Stimulated activated CD8-positive, alpha-beta memory T cell treated with anti-CD3 and anti-CD28 coated beads, Interleukin-7, amount 100 ng/mL, for 1 hour (primary cell): ENCODE results near the gene TFPT.

ENCODE experiments used
- DNase-seq, 2 donors: peaks; one replicate each; pipeline ENCODE4 v3.0.0-alpha.2; 2020; ENCODE audit warnings: low read depth in 2 of 2

TFPT gene

DNA sequence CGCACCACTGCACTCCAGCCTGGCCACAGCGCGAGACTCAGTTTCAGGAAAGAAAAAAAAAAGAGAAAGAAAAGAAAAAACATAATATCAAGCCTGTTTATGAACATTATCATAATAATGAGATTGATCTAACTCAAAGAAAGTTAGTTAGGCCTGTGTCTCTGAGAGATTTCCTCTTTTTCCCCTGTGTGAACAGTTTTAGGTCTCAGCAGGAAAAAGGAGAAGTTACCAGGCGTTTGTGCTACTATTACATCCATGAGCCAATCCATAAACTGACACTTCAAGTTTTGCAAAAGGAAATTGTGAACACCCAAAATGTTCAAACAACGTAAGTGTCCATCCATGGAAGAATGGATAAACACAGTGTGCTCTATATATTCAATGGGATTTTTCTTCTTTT, 38.1 kb downstream of the TFPT start:
- no peak for DNase-seq

DNA sequence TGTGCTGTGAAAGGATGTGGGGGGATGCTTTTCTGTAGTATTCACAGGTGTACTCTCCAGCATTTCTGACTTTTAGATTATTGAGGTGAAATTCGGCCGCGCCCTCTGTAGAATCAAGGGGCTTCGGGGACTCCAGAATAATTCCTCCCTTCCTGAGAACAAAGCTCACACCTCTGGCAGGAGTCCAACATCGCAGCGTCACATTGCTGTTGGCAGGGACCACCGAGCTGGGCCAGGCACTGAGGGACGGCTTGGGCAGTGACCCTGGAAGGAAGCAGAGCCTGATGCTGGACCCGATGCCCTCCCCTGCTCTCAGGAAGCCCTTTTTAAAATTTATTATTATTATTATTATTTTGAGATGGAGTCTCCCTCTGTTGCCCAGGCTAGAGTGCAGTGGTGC, 40.6 kb downstream of the TFPT start:
- no peak for DNase-seq

DNA sequence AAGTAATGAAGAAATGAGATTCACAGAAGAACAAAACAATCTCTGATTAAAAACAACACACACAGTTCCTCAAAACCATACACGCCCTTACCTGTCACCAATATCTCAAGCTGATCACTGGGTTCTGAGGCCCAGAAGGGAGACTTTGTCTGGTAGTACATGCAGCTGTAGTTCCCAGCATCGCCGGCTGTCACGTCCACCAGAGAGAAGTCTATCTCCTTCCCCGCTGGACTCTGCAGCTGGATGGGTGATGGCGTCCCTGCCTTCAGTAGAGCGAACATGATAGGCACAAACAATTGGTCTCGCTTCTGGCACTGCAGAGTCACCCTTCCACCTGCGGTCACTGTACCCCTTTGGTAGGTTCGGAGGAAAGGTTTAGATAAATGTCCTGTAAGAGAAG, 41.6 kb downstream of the TFPT start:
- DNase-seq, result no peak

DNA sequence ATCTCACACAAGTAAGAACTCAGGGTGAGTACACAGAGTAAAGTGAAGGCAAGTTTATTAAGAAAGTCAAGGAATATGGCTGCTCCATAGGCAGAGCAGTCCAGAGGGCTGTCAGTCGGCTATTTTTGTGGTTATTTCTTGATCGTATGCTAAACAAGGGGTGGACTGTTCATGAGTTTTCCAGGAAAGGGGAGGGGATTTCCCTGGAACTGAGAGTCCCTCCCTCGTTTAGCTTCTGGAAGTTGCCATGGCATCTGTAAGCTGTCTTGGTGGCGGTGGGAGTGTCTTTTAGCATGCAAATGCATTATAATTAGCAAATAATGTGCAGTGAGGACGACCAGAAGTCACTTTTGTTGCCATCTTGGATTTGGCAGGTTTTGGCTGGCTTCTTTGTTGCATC, 46.0 kb downstream of the TFPT start:
- no peak for DNase-seq

DNA sequence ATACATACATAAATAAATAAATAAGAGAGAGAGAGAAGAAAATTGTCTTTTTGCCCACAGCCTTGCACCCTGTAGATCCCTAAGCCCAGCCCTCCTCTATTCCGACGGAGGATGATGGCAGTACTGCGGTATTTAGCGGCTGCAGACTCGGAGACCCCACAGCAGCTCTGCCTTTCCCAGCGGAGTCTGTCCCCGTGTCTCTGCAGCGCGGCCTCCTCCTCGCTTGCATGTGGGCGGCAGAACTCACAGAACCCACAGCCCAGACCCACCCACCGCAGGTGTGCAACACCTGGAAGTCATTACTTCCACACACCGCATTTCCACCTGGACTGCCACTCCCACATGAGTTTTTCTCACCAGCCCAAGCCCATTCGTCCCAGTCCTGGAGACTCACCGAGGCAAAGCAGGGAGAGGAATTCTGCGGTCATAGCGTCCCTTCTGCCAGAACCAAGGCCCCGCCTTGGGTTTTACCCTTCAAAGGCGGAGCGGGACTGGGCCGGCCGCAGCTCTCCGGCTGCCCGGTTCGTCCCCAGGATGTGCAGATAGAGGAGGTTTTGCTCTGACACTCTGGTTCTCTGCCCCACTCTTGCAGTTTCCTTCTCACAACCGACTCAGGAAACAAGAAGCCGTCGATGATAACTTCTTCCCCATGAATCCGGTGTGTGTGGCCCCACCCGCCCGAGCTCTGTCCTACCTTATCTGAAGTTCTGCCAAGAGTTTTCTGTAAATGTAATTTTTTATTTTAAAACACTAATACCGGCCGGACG, 51.9 kb downstream of the TFPT start, which contains the start of gene VSTM1:
VSTM1 (minus strand) TSS at position 548 of the 767 bp plus-strand sequence; CDS start at position 428, 120 bp downstream.
- DNase-seq, result no peak

DNA sequence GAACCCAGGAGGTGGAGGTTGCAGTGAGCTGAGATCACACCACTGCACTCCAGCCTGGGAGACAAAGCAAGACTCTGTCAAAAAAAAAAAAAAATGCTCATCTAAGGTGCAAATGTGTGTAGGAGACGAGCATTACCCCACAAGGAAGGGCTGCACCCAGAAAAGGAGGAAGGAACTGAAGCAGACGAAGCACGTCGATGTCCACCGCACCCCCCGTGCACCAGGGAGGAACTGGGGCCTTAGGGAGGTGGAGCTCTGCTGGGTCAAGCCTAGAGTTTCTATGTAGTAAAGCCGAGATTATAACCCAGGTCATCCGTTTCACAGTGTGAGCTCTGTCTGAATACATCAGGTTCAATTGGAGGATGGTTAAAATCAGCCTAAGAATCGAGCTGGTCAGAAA, 52.8 kb downstream of the TFPT start:
- no peak for DNase-seq
